Measurements from ENCODE around the gene MTREX. TPM values are rescaled to one million over a fixed set of nuclear protein-coding genes. Genes with fewer than 3 reads are reported as not detected.

Gene MTREX
- polyA plus RNA-seq, 2 of the 4 experiments (the other 2 are of a cell fraction): 74.8 to 99.8 TPM

- CTCF ChIA-PET: interaction anchor here (1.2 kb wide), 1 partner anchor 259 kb away, joined by 4 read pairs; no protein-coding TSS in a partner anchor
- no peak for DNase-seq (ENCODE audit: low read depth in 1 of 2, low spot score in 1 of 2)
- no peak overlapping the region for H3K4me3 ChIP-seq
- ATAC-seq: no peak
- 93% methylated on average over 4 of the region's 4 CpGs for WGBS (ENCODE audit: missing lambda C conversion rate)
- POLR2A ChIA-PET: no interaction called here
- H3K27ac ChIP-seq: no peak overlapping the region
- peaks cover 9% of the 10 kb centered on the region for H3K4me1 ChIP-seq
- FAIRE-seq: no peak
- no peak for TF ChIP-seq BHLHE40 (IDR thresholded peaks at IDR 0.05; ENCODE audit: low read depth, low read length)
- TF ChIP-seq PBX3 (IDR thresholded peaks at IDR 0.05): no peak
- TF ChIP-seq FOXS1 (CRISPR knock-in tag; IDR thresholded peaks at IDR 0.05): no peak
- no peak for TF ChIP-seq HMGXB4 (CRISPR knock-in tag; IDR thresholded peaks at IDR 0.05; ENCODE audit: borderline replicate concordance)
- TF ChIP-seq ZFP36 (IDR thresholded peaks at IDR 0.05; ENCODE audit: borderline replicate concordance, partially characterized antibody): no peak
- H3K9me3 ChIP-seq: peaks cover 21% of the 10 kb centered on the region
- no peak overlapping the region for H3K4me2 ChIP-seq
These were observed 124.8 kb downstream of the MTREX start for GRCh38 chr5:55432549-55432948.

GRCh38 chr5:55437452-55437851 lies 129.7 kb downstream of the MTREX start:
- Histone ChIP-seq H3K4me3 (no peak overlapping the region; the same call in 2 of the 3 replicates), H3K4me1 (peaks cover 37% of the 10 kb centered on the region), H3K27ac (peak overlapping the region; percentile 69 to 83), H3K9me3 (peaks cover 14% of the 10 kb centered on the region; the same call in 2 of the 3 replicates), H3K4me2 (peak overlapping the region; percentile 72)
- POLR2A ChIA-PET: no interaction called here
- TF ChIP-seq CBX2 (IDR thresholded peaks at IDR 0.05; ENCODE audit: borderline replicate concordance, low read depth) (no peak), HOXB5 (CRISPR knock-in tag; IDR thresholded peaks at IDR 0.05) (no peak), HES2 (IDR thresholded peaks at IDR 0.05) (no peak), NR3C1 (IDR thresholded peaks at IDR 0.05) (no peak), RFX5 (IDR thresholded peaks at IDR 0.05) (no peak), PHF8 (IDR thresholded peaks at IDR 0.05; ENCODE audit: borderline replicate concordance, low read depth) (no peak), ZC3H11A (IDR thresholded peaks at IDR 0.05) (no peak), RNF2 (IDR thresholded peaks at IDR 0.05; ENCODE audit: borderline replicate concordance, low read depth) (no peak), HMGXB4 (CRISPR knock-in tag; IDR thresholded peaks at IDR 0.05; ENCODE audit: borderline replicate concordance) (no peak), RAD21 (conservative IDR thresholded peaks at IDR 0.05 in 1 of 2, IDR thresholded peaks at IDR 0.05 in 1 of 2) (no peak)
- FAIRE-seq (no peak), ATAC-seq (no peak), DNase-seq (ENCODE audit: low read depth in 1 of 2, low spot score in 1 of 2) (no peak)
- CTCF ChIA-PET: no interaction called here
- 65% methylated on average over 1 of the region's 1 CpG for WGBS (ENCODE audit: missing lambda C conversion rate)

- Histone ChIP-seq H3K9me3 (peaks cover 14% of the 10 kb centered on the region; the same call in 2 of the 3 replicates), H3K4me1 (peaks cover 37% of the 10 kb centered on the region), H3K4me3 (no peak overlapping the region; the same call in 2 of the 3 replicates), H3K27ac (peak overlapping the region; percentile 69 to 83), H3K4me2 (peak overlapping the region; percentile 72)
- ChIA-PET POLR2A (no interaction called here), CTCF (no interaction called here)
- TF ChIP-seq KDM1A (IDR thresholded peaks at IDR 0.05; ENCODE audit: low read depth) (no peak), RFX5 (IDR thresholded peaks at IDR 0.05) (no peak), POLR2AphosphoS2 (conservative IDR thresholded peaks at IDR 0.05; ENCODE audit: low read length) (no peak), JUNB (IDR thresholded peaks at IDR 0.05) (no peak), CTCF (IDR thresholded peaks at IDR 0.05) (no peak)
- peak; percentile 50 to 52 for ATAC-seq
- 70% methylated on average over 2 of the region's 2 CpGs for WGBS (ENCODE audit: missing lambda C conversion rate)
- no peak for DNase-seq (ENCODE audit: low read depth in 1 of 2, low spot score in 1 of 2)
- FAIRE-seq: no peak
These were observed 130.0 kb downstream of the MTREX start for GRCh38 chr5:55437859-55438206.
